HG03280 (cell line): ENCODE results near the gene DDIT4.

Source experiments
- ATAC-seq: cut with Tn5 transposase; IDR thresholded peaks from one replicate; pipeline ENCODE4 v1.9.1; 2021; ENCODE audit warnings: mild to moderate bottlenecking, moderate library complexity; ENCODE audit not compliant: unreplicated experiment

The DDIT4 gene

GRCh38 chr10:72315054-72315453 lies 41.3 kb downstream of the DDIT4 start:
- ATAC-seq = no peak

GRCh38 chr10:72315611-72316385 lies 42.1 kb downstream of the DDIT4 start:
- no peak for ATAC-seq

- ATAC-seq = no peak
Measured at GRCh38 chr10:72316386-72316700, 42.6 kb downstream of the DDIT4 start.

- no peak for ATAC-seq
Measured at GRCh38 chr10:72316748-72317435, 43.2 kb downstream of the DDIT4 start.

- no peak for ATAC-seq
Measured at GRCh38 chr10:72318418-72319262, 44.9 kb downstream of the DDIT4 start.

GRCh38 chr10:72319416-72320254 lies 45.9 kb downstream of the DDIT4 start:
- ATAC-seq = peak; percentile 68

- peak; percentile 59 for ATAC-seq
Measured at GRCh38 chr10:72320676-72321247, 47.0 kb downstream of the DDIT4 start.

- ATAC-seq = no peak
Measured at GRCh38 chr10:72321248-72322029, 47.7 kb downstream of the DDIT4 start.

- ATAC-seq = no peak
Measured at GRCh38 chr10:72322030-72322279, 48.2 kb downstream of the DDIT4 start.

GRCh38 chr10:72322280-72323058 lies 48.7 kb downstream of the DDIT4 start:
- no peak for ATAC-seq

GRCh38 chr10:72323108-72323749 lies 49.5 kb downstream of the DDIT4 start:
- ATAC-seq = no peak

GRCh38 chr10:72323771-72324191 lies 50.1 kb downstream of the DDIT4 start:
- ATAC-seq = no peak
